HCT116 (cell line): Measurements from ENCODE around the gene TSEN34.

Experiments
- CTCF ChIP-seq, 3 experiments: fragments of 200-600 bp in 1 of 3; sonication (generic) in 1 of 3; IDR thresholded peaks in 2 of 3; conservative IDR thresholded peaks in 1 of 3; 2 replicates each; pipeline ENCODE4 v1.5.1; 2012 to 2017; ENCODE audit warnings: low read depth in 2 of 3, low read length in 2 of 3, antibody characterized with exemption in 1 of 3, borderline replicate concordance in 1 of 3, control low read depth in 1 of 3, mild to moderate bottlenecking in 1 of 3, mixed read lengths in 1 of 3, mixed run types in 1 of 3, moderate library complexity in 1 of 3; ENCODE audit not compliant: insufficient read depth in 1 of 3
- EZH2 ChIP-seq: fragments of 200-600 bp; sonication (generic); IDR thresholded peaks from 2 replicates; pipeline ENCODE4 v1.6.1; 2017; ENCODE audit warnings: antibody characterized with exemption, mixed run types
- EZH2phosphoT487 ChIP-seq: fragments of 200-600 bp; IDR thresholded peaks from 2 replicates; pipeline ENCODE4 v1.6.1; 2018; ENCODE audit warnings: antibody characterized with exemption, borderline replicate concordance
- POLR2A ChIP-seq: IDR thresholded peaks from 2 replicates; pipeline ENCODE4 v1.7.0; 2011; ENCODE audit warnings: borderline replicate concordance; ENCODE audit not compliant: insufficient read depth, insufficient read length; ENCODE audit errors: extremely low read depth
- RAD21 ChIP-seq: IDR thresholded peaks from 2 replicates; pipeline ENCODE4 v1.6.1; 2012; ENCODE audit warnings: low read depth, mild to moderate bottlenecking
- REST ChIP-seq: IDR thresholded peaks from 2 replicates; pipeline ENCODE4 v1.6.1; 2012; ENCODE audit warnings: low read depth
- YY1 ChIP-seq: IDR thresholded peaks from 2 replicates; pipeline ENCODE4 v1.6.1; 2011; ENCODE audit warnings: low read length, low read depth, moderate library complexity, mild to moderate bottlenecking; ENCODE audit not compliant: insufficient replicate concordance; ENCODE audit errors: extremely low read depth
- TF ChIP-seq, protein P1 (sequence below): IDR thresholded peaks from 2 replicates; pipeline ENCODE4 v1.6.1; 2012

GRCh38 chr19:54186934-54187381 lies 4.2 kb upstream of the TSEN34 start:
- no peak for TF ChIP-seq EZH2phosphoT487
- no peak for TF ChIP-seq YY1
- TF ChIP-seq, protein P1, sequence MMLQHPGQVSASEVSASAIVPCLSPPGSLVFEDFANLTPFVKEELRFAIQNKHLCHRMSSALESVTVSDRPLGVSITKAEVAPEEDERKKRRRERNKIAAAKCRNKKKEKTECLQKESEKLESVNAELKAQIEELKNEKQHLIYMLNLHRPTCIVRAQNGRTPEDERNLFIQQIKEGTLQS: no peak
- TF ChIP-seq RAD21: no peak
- no peak for TF ChIP-seq EZH2
- no peak for TF ChIP-seq REST
- TF ChIP-seq POLR2A: no peak
- no peak for TF ChIP-seq CTCF (IDR thresholded peaks at IDR 0.05 in 2 of 3, conservative IDR thresholded peaks at IDR 0.05 in 1 of 3; ENCODE audit: borderline replicate concordance in 1 of 3, insufficient read depth in 1 of 3, low read depth in 2 of 3, low read length in 2 of 3)
